Endothelial cell of umbilical vein (primary cell): Measurements from ENCODE around the gene ALDH1A2. TPM values are rescaled to one million over a fixed set of nuclear protein-coding genes. Genes with fewer than 3 reads are reported as not detected.
A peak's percentile ranks its signal among the peaks of the same experiment; 100 is the strongest.

Experiments used
- BruUV-seq: library from RNA; stranded (reverse); fragments of 400-500 nt; replicated peaks from 2 replicates; lab custom pipeline; 2021; lab: Mats Ljungman, UMichigan
- CTCF ChIA-PET: fragments of 300-600, 350-600 bp; sonication (Branson Sonifier 250); formaldehyde crosslinking; loops from one replicate; lab custom pipeline; 2021; ENCODE audit warnings: antibody characterized with exemption, inconsistent platforms; lab: Charles Lee
- POLR2A ChIA-PET: fragments of 300-600, 350-600 bp; sonication (Branson Sonifier 250); formaldehyde crosslinking; loops from one replicate; lab custom pipeline; 2021; ENCODE audit warnings: antibody characterized with exemption, inconsistent platforms; lab: Charles Lee
- DNase-seq: peaks from one replicate; pipeline ENCODE4 v3.0.0-alpha.2; 2011; ENCODE audit warnings: low read depth, low spot score
- FAIRE-seq: peaks from 2 replicates; lab custom pipeline; 2011; peaks lifted over from hg19 to GRCh38; lab: Jason Lieb, UNC
- H2AFZ ChIP-seq: 2 replicates; pipeline ENCODE4 v1.6.0; 2012; ENCODE audit warnings: low read depth, low read length, control low read depth, inconsistent platforms
- H3K27ac ChIP-seq: 2 replicates; pipeline ENCODE4 v1.5.1; 2011; ENCODE audit warnings: low read depth, mild to moderate bottlenecking, control low read depth, low read length, moderate library complexity; ENCODE audit not compliant: insufficient read depth
- H3K27me3 ChIP-seq, 2 experiments: 2 replicates each; pipeline versions ENCODE4 v1.6.0 to v1.6.1; 2011; ENCODE audit warnings: low read length in 2 of 2, mixed read lengths in 1 of 2; ENCODE audit not compliant: control insufficient read depth in 2 of 2, insufficient read depth in 2 of 2
- H3K36me3 ChIP-seq, 2 experiments: 2 replicates in 1 of 2; 3 replicates in 1 of 2; pipeline ENCODE4 v1.5.1; 2011; ENCODE audit warnings: low read length in 2 of 2, mild to moderate bottlenecking in 1 of 2, moderate library complexity in 1 of 2; ENCODE audit not compliant: control insufficient read depth in 2 of 2, insufficient read depth in 2 of 2; ENCODE audit errors: extremely low read depth in 1 of 2
- H3K4me1 ChIP-seq: 3 replicates; pipeline ENCODE4 v1.5.1; 2011; ENCODE audit warnings: mild to moderate bottlenecking, low read length; ENCODE audit not compliant: control insufficient read depth, insufficient read depth; ENCODE audit errors: extremely low read depth
- H3K4me2 ChIP-seq: 2 replicates; pipeline ENCODE4 v1.6.1; 2011; ENCODE audit warnings: low read length, control low read depth, mixed read lengths; ENCODE audit not compliant: insufficient read depth
- H3K4me3 ChIP-seq, 3 experiments: fragments of 200-600 bp in 1 of 3; sonication (generic), shearing (Covaris generic) in 1 of 3; replicated peaks in 1 of 3; 2 replicates each; pipeline ENCODE4 v1.5.1; 2011 to 2016; ENCODE audit warnings: control low read depth in 3 of 3, low read length in 3 of 3, mild to moderate bottlenecking in 2 of 3, inconsistent platforms in 1 of 3, low read depth in 1 of 3, moderate library complexity in 1 of 3; ENCODE audit not compliant: insufficient read depth in 1 of 3
- H3K79me2 ChIP-seq: 2 replicates; pipeline ENCODE4 v1.6.0; 2012; ENCODE audit warnings: low read length, inconsistent platforms; ENCODE audit not compliant: control insufficient read depth, insufficient read depth
- H3K9ac ChIP-seq: replicated peaks from 2 replicates; pipeline ENCODE3; 2011; ENCODE audit warnings: low read length, control low read depth; ENCODE audit not compliant: insufficient read depth; ENCODE audit errors: extremely low read depth
- H3K9me1 ChIP-seq: replicated peaks from 3 replicates; pipeline ENCODE4 v1.6.0; 2011; ENCODE audit warnings: mild to moderate bottlenecking, low read length; ENCODE audit not compliant: control insufficient read depth, insufficient read depth; ENCODE audit errors: extremely low read depth
- H3K9me3 ChIP-seq: replicated peaks from 2 replicates; pipeline ENCODE4 v1.5.1; 2012; ENCODE audit warnings: low read length, inconsistent platforms; ENCODE audit not compliant: control insufficient read depth, insufficient read depth
- H4K20me1 ChIP-seq: replicated peaks from 2 replicates; pipeline ENCODE3; 2011; ENCODE audit warnings: mild to moderate bottlenecking, low read length; ENCODE audit not compliant: control insufficient read depth, insufficient read depth; ENCODE audit errors: extremely low read depth
- GATA2 ChIP-seq: IDR thresholded peaks from 2 replicates; pipeline ENCODE4 v1.7.0; 2011; ENCODE audit warnings: low read depth, mild to moderate bottlenecking, moderate library complexity, mixed read lengths, low read length; ENCODE audit not compliant: insufficient read length, insufficient read depth
- POLR2A ChIP-seq: IDR thresholded peaks from 2 replicates; pipeline ENCODE4 v1.6.1; 2012; ENCODE audit warnings: low read depth, mild to moderate bottlenecking, control low read depth, low read length
- dilution Hi-C: fragments of 300-500 bp; cut with MboI; formaldehyde crosslinking; loops from one replicate; pipeline ENCODE4 v1.15.0; 2019; ENCODE audit warnings: low sequenced_read_pairs; ENCODE audit not compliant: extremely low pct_ligation_motif_present
- intact Hi-C: fragments of 100-400 bp; cut with micrococcal nuclease; formaldehyde crosslinking; loops from one replicate; pipeline ENCODE4 v1.10.0; 2022
- polyA plus RNA-seq, 4 experiments: library from polyadenylated mRNA; depleted of rRNA in 3 of 4; stranded (reverse) in 3 of 4; unstranded in 1 of 4; fragments of >200 nt; gene quantifications; 2 replicates each; pipeline versions ENCODE4 v1.2.1 to v1.2.3, GENCODE V29; 2011 to 2012; ENCODE audit warnings: missing spikeins in 1 of 4
- total RNA-seq: library from RNA; stranded (reverse); gene quantifications from 2 replicates; pipeline ENCODE4 v1.2.3, GENCODE V29; 2021
- TF ChIP-seq, protein P1 (sequence below): IDR thresholded peaks from 2 replicates; pipeline ENCODE4 v1.6.1; 2011; ENCODE audit not compliant: insufficient read depth, insufficient read length
- TF ChIP-seq, protein P2 (sequence below), 2 donors: IDR thresholded peaks; 1 replicate in 1 of 2; 2 replicates in 1 of 2; pipeline ENCODE4 v1.5.1; 2011; ENCODE audit warnings: low read length in 2 of 2, mild to moderate bottlenecking in 2 of 2, moderate library complexity in 2 of 2, control low read depth in 1 of 2, inconsistent platforms in 1 of 2, low read depth in 1 of 2; ENCODE audit not compliant: insufficient read depth in 1 of 2; ENCODE audit errors: extremely low read depth in 1 of 2

ALDH1A2 gene
- total and polyA plus RNA-seq, 2 donors (not counting 3 experiments of a cell fraction or from before 2014, with no cell fraction given) = 16.3 to 34.9 TPM

DNA sequence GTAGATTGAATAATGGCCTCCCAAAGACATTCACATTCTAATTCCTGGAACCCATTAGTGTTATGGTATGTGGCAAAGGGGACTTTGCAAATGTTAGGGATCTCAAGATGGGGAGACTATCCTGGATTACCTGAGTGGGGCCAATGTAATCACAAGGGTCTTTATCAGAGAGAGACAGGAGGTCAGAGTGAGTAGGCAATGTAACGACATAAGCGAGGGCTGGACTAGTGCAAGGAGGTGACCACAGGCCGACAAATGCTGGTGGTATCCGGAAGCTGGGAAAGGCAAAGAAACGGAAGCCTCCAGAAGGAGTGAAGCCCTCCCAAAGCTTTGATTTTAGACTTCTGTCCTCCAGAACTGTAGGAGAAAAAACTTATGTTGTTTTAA is 46.2 kb upstream of the ALDH1A2 start:
- intact Hi-C loops = no loop called here
- POLR2A ChIA-PET = no interaction called here
- no peak overlapping the region for H3K9ac ChIP-seq
- no peak overlapping the region for H3K27ac ChIP-seq
- H2AFZ ChIP-seq = no peak overlapping the region
- H4K20me1 ChIP-seq = no peaks in the 10 kb centered on the region
- no peak overlapping the region for H3K4me2 ChIP-seq
- H3K36me3 ChIP-seq = no peaks in the 10 kb centered on the region
- dilution Hi-C loops = no loop called here
- BruUV-seq = no TSS peak
- DNase-seq (no peak), FAIRE-seq (no peak)
- no peaks in the 10 kb centered on the region for H3K4me1 ChIP-seq
- peaks cover 12 to 16% of the 10 kb centered on the region in 2 experiments for H3K27me3 ChIP-seq
- H3K79me2 ChIP-seq = no peaks in the 10 kb centered on the region
- no peaks in the 10 kb centered on the region for H3K9me1 ChIP-seq
- CTCF ChIA-PET = no interaction called here
- H3K4me3 ChIP-seq = no peak overlapping the region
- H3K9me3 ChIP-seq = no peaks in the 10 kb centered on the region
- TF ChIP-seq POLR2A = no peak
- TF ChIP-seq, protein P1, sequence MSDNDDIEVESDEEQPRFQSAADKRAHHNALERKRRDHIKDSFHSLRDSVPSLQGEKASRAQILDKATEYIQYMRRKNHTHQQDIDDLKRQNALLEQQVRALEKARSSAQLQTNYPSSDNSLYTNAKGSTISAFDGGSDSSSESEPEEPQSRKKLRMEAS = no peak

DNA sequence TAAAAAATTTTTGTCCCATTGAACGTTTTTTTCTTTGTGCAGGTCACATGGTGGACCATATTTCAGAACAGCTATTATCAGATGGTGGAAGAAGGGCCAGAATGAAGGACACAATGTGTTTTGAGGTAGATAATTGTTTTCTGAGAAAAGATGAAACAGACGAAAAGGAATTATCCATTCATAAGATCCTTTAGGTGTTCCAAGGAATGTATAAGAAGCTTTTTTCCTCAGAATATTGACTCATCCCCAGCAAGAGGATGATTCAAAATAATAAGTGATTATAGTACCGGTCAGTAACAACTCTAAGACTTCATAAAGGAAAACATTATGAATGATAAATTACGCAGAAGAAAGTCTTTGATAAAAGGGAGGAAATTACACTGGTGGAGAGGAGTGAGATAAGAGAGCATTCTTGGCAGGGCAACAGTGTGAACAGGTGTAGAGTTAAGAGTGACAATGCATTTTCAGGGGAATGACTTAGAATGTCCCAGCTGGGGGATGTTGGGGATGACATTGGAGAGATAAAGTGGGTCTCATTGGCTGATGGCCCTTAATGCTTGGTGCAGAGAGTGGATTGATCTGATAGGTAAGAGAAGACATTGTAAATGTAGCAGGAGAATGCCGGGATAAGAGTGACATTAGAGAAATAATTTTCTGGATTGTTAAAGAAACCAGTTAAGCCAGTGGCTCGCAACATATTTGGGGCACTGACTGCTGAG is 45.6 kb upstream of the ALDH1A2 start:
- no TSS peak for BruUV-seq
- Histone ChIP-seq H3K36me3 (no peaks in the 10 kb centered on the region), H3K79me2 (no peaks in the 10 kb centered on the region), H3K4me1 (no peaks in the 10 kb centered on the region), H3K4me2 (no peak overlapping the region), H2AFZ (no peak overlapping the region), H3K9me3 (no peaks in the 10 kb centered on the region), H4K20me1 (no peaks in the 10 kb centered on the region), H3K27me3 (peaks cover 12 to 16% of the 10 kb centered on the region in 2 experiments), H3K9ac (no peak overlapping the region), H3K27ac (no peak overlapping the region), H3K4me3 (no peak overlapping the region), H3K9me1 (no peaks in the 10 kb centered on the region)
- intact Hi-C loops (no loop called here), dilution Hi-C loops (no loop called here)
- DNase-seq = peak; percentile 58
- POLR2A ChIA-PET = no interaction called here
- CTCF ChIA-PET = interaction anchor here (1.1 kb wide), 1 partner anchor 270 kb away, joined by 3 read pairs; no protein-coding TSS in a partner anchor
- TF ChIP-seq, protein P2, sequence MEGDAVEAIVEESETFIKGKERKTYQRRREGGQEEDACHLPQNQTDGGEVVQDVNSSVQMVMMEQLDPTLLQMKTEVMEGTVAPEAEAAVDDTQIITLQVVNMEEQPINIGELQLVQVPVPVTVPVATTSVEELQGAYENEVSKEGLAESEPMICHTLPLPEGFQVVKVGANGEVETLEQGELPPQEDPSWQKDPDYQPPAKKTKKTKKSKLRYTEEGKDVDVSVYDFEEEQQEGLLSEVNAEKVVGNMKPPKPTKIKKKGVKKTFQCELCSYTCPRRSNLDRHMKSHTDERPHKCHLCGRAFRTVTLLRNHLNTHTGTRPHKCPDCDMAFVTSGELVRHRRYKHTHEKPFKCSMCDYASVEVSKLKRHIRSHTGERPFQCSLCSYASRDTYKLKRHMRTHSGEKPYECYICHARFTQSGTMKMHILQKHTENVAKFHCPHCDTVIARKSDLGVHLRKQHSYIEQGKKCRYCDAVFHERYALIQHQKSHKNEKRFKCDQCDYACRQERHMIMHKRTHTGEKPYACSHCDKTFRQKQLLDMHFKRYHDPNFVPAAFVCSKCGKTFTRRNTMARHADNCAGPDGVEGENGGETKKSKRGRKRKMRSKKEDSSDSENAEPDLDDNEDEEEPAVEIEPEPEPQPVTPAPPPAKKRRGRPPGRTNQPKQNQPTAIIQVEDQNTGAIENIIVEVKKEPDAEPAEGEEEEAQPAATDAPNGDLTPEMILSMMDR (IDR thresholded peaks at IDR 0.05; ENCODE audit: extremely low read depth in 1 of 2, insufficient read depth in 1 of 2, low read depth in 1 of 2, low read length in 2 of 2) = no peak
- peak; percentile 14 for TF ChIP-seq GATA2
- no peak for FAIRE-seq
